Measurements from ENCODE around the gene SH3RF3. TPM values are rescaled to one million over a fixed set of nuclear protein-coding genes. Genes with fewer than 3 reads are reported as not detected.

SH3RF3 gene
- total RNA-seq, 2 experiments from 2014 or later: 1.8 to 2.0 TPM

- CTCF ChIA-PET: no interaction called here
- intact Hi-C loops (cut with micrococcal nuclease): loop anchor here (5.0 kb wide), 1 partner anchor 366 kb away; the partner anchor contains the start of gene SH3RF3
- H3K27ac Mint-ChIP-seq: no peak overlapping the region
Measured at GRCh38 chr2:109493176-109493935, 364.4 kb downstream of the SH3RF3 start.

GRCh38 chr2:109494351-109494750, 365.3 kb downstream of the SH3RF3 start:
- Mint-ChIP-seq H3K4me3 (no peak overlapping the region), H3K27ac (no peak overlapping the region), H3K27me3 (ENCODE audit: low read depth) (no peaks in the 10 kb centered on the region), H3K9me3 (no peaks in the 10 kb centered on the region), H3K36me3 (ENCODE audit: low read depth) (no peaks in the 10 kb centered on the region), H3K4me1 (ENCODE audit: low read depth) (no peaks in the 10 kb centered on the region)
- intact Hi-C loops (cut with micrococcal nuclease): loop anchor here (5.0 kb wide), 1 partner anchor 367 kb away; the partner anchor contains the start of gene SH3RF3
- CTCF ChIA-PET: interaction anchor here (1.0 to 1.3 kb wide), 2 partner anchors 16 to 52 kb away, joined by 3 to 4 read pairs; no protein-coding TSS in a partner anchor
- no peak for DNase-seq

More at GRCh38 chr2:109493176-109493935, 364.4 kb downstream of the SH3RF3 start:
- Mint-ChIP-seq H3K9me3 (no peaks in the 10 kb centered on the region), H3K4me1 (ENCODE audit: low read depth) (no peaks in the 10 kb centered on the region), H3K27me3 (ENCODE audit: low read depth) (no peaks in the 10 kb centered on the region), H3K4me3 (no peak overlapping the region), H3K36me3 (ENCODE audit: low read depth) (no peaks in the 10 kb centered on the region)
- no peak for DNase-seq

GRCh38 chr2:109497463-109497862, 368.5 kb downstream of the SH3RF3 start:
- no peak overlapping the region for H3K4me3 Mint-ChIP-seq
- CTCF ChIA-PET: no interaction called here
- H3K27ac Mint-ChIP-seq: no peak overlapping the region
- intact Hi-C loops (cut with micrococcal nuclease): no loop called here
- DNase-seq: no peak
- H3K4me1 Mint-ChIP-seq (ENCODE audit: low read depth): no peaks in the 10 kb centered on the region
- H3K27me3 Mint-ChIP-seq (ENCODE audit: low read depth): no peaks in the 10 kb centered on the region
- no peaks in the 10 kb centered on the region for H3K36me3 Mint-ChIP-seq (ENCODE audit: low read depth)
- no peaks in the 10 kb centered on the region for H3K9me3 Mint-ChIP-seq

GRCh38 chr2:109497911-109498870, 369.2 kb downstream of the SH3RF3 start:
- H3K27ac Mint-ChIP-seq: no peak overlapping the region
- H3K4me1 Mint-ChIP-seq (ENCODE audit: low read depth): no peaks in the 10 kb centered on the region
- CTCF ChIA-PET: no interaction called here

GRCh38 chr2:109498906-109499305, 369.9 kb downstream of the SH3RF3 start:
- Mint-ChIP-seq H3K4me1 (ENCODE audit: low read depth) (no peaks in the 10 kb centered on the region), H3K4me3 (no peak overlapping the region), H3K9me3 (no peaks in the 10 kb centered on the region), H3K36me3 (ENCODE audit: low read depth) (no peaks in the 10 kb centered on the region), H3K27me3 (ENCODE audit: low read depth) (no peaks in the 10 kb centered on the region), H3K27ac (no peak overlapping the region)
- no peak for DNase-seq
- CTCF ChIA-PET: no interaction called here
- intact Hi-C loops (cut with micrococcal nuclease): no loop called here

More at GRCh38 chr2:109497911-109498870, 369.2 kb downstream of the SH3RF3 start:
- Mint-ChIP-seq H3K36me3 (ENCODE audit: low read depth) (no peaks in the 10 kb centered on the region), H3K9me3 (no peaks in the 10 kb centered on the region), H3K27me3 (ENCODE audit: low read depth) (no peaks in the 10 kb centered on the region), H3K4me3 (no peak overlapping the region)
- no peak for DNase-seq
- intact Hi-C loops (cut with micrococcal nuclease): no loop called here

- Mint-ChIP-seq H3K27me3 (ENCODE audit: low read depth) (no peaks in the 10 kb centered on the region), H3K9me3 (no peaks in the 10 kb centered on the region), H3K4me1 (ENCODE audit: low read depth) (no peaks in the 10 kb centered on the region), H3K36me3 (ENCODE audit: low read depth) (no peaks in the 10 kb centered on the region), H3K27ac (no peak overlapping the region), H3K4me3 (no peak overlapping the region)
- CTCF ChIA-PET: no interaction called here
- DNase-seq: no peak
- intact Hi-C loops (cut with micrococcal nuclease): no loop called here
Measured at GRCh38 chr2:109499566-109499965, 370.6 kb downstream of the SH3RF3 start.

GRCh38 chr2:109500910-109501309, 371.9 kb downstream of the SH3RF3 start:
- H3K36me3 Mint-ChIP-seq (ENCODE audit: low read depth): no peaks in the 10 kb centered on the region
- no peaks in the 10 kb centered on the region for H3K27me3 Mint-ChIP-seq (ENCODE audit: low read depth)
- CTCF ChIA-PET: no interaction called here
- no peak overlapping the region for H3K27ac Mint-ChIP-seq
- H3K4me1 Mint-ChIP-seq (ENCODE audit: low read depth): no peaks in the 10 kb centered on the region
- H3K4me3 Mint-ChIP-seq: no peak overlapping the region
- no peaks in the 10 kb centered on the region for H3K9me3 Mint-ChIP-seq
- DNase-seq: no peak
- intact Hi-C loops (cut with micrococcal nuclease): no loop called here

- intact Hi-C loops (cut with micrococcal nuclease): no loop called here
- H3K27ac Mint-ChIP-seq: no peak overlapping the region
- no peaks in the 10 kb centered on the region for H3K4me1 Mint-ChIP-seq (ENCODE audit: low read depth)
- H3K4me3 Mint-ChIP-seq: no peak overlapping the region
- DNase-seq: no peak
- H3K36me3 Mint-ChIP-seq (ENCODE audit: low read depth): no peaks in the 10 kb centered on the region
- H3K9me3 Mint-ChIP-seq: no peaks in the 10 kb centered on the region
- CTCF ChIA-PET: no interaction called here
- no peaks in the 10 kb centered on the region for H3K27me3 Mint-ChIP-seq (ENCODE audit: low read depth)
Measured at GRCh38 chr2:109501461-109501860, 372.5 kb downstream of the SH3RF3 start.

GRCh38 chr2:109503191-109503590, 374.2 kb downstream of the SH3RF3 start:
- Mint-ChIP-seq H3K36me3 (ENCODE audit: low read depth) (no peaks in the 10 kb centered on the region), H3K4me1 (ENCODE audit: low read depth) (no peaks in the 10 kb centered on the region), H3K27me3 (ENCODE audit: low read depth) (no peaks in the 10 kb centered on the region), H3K9me3 (no peaks in the 10 kb centered on the region), H3K27ac (no peak overlapping the region), H3K4me3 (no peak overlapping the region)
- CTCF ChIA-PET: no interaction called here
- no peak for DNase-seq
- intact Hi-C loops (cut with micrococcal nuclease): no loop called here

- intact Hi-C loops (cut with micrococcal nuclease): no loop called here
- Mint-ChIP-seq H3K4me3 (no peak overlapping the region), H3K27me3 (ENCODE audit: low read depth) (no peaks in the 10 kb centered on the region), H3K4me1 (ENCODE audit: low read depth) (peaks cover 3% of the 10 kb centered on the region), H3K27ac (no peak overlapping the region), H3K9me3 (no peaks in the 10 kb centered on the region), H3K36me3 (ENCODE audit: low read depth) (no peaks in the 10 kb centered on the region)
- DNase-seq: no peak
- CTCF ChIA-PET: interaction anchor here (1.1 to 1.3 kb wide), 3 partner anchors 11 to 229 kb away, joined by 3 read pairs; no protein-coding TSS in a partner anchor
Measured at GRCh38 chr2:109507217-109507616, 378.2 kb downstream of the SH3RF3 start.

- Mint-ChIP-seq H3K27ac (no peak overlapping the region), H3K36me3 (ENCODE audit: low read depth) (no peaks in the 10 kb centered on the region), H3K9me3 (no peaks in the 10 kb centered on the region), H3K4me1 (ENCODE audit: low read depth) (peaks cover 3% of the 10 kb centered on the region), H3K27me3 (ENCODE audit: low read depth) (no peaks in the 10 kb centered on the region), H3K4me3 (no peak overlapping the region)
- CTCF ChIA-PET: interaction anchor here (1.1 to 4.6 kb wide), 4 partner anchors 10 to 380 kb away, joined by 3 to 57 read pairs (median 3); partner anchors contain the start of gene SH3RF3
- no peak for DNase-seq
- intact Hi-C loops (cut with micrococcal nuclease): no loop called here
Measured at GRCh38 chr2:109507828-109508227, 378.8 kb downstream of the SH3RF3 start.

GRCh38 chr2:109508556-109508955, 379.6 kb downstream of the SH3RF3 start:
- no peak overlapping the region for H3K27ac Mint-ChIP-seq
- H3K27me3 Mint-ChIP-seq (ENCODE audit: low read depth): no peaks in the 10 kb centered on the region
- no peaks in the 10 kb centered on the region for H3K36me3 Mint-ChIP-seq (ENCODE audit: low read depth)
- H3K9me3 Mint-ChIP-seq: no peaks in the 10 kb centered on the region
- intact Hi-C loops (cut with micrococcal nuclease): no loop called here
- no peak for DNase-seq
- H3K4me3 Mint-ChIP-seq: no peak overlapping the region
- H3K4me1 Mint-ChIP-seq (ENCODE audit: low read depth): peaks cover 3% of the 10 kb centered on the region
- CTCF ChIA-PET: interaction anchor here (0.6 to 4.6 kb wide), 2 partner anchors 381 to 506 kb away, joined by 3 to 57 read pairs; partner anchors contain the start of gene SH3RF3
